Heart right ventricle (tissue), 16 donors: Measurements from ENCODE around the gene IGSF21. TPM values are rescaled to one million over a fixed set of nuclear protein-coding genes. Genes with fewer than 3 reads are reported as not detected.

Source experiments
- ATAC-seq, 8 donors: fragments of 200-7000 bp; cut with Tn5 transposase; one replicate each; pipeline ENCODE4 v1.9.1; 2020; ENCODE audit warnings: mild to moderate bottlenecking in 8 of 8, moderate library complexity in 8 of 8, moderate number of reproducible peaks in 1 of 8
- DNase-seq, 2 donors: peaks; one replicate each; pipeline ENCODE4 v3.0.0-alpha.2; 2020
- H3K27ac ChIP-seq, 10 donors: fragments of 200-600 bp; sonication (generic) in 2 of 10; one replicate each; pipeline versions ENCODE4 v1.5.0 to v1.8.0; 2020 to 2022; ENCODE audit warnings: mild to moderate bottlenecking in 3 of 10
- H3K27me3 ChIP-seq, 7 donors: fragments of 200-600 bp; one replicate each; pipeline ENCODE4 v1.8.0; 2021 to 2022; ENCODE audit warnings: mild to moderate bottlenecking in 2 of 7
- H3K36me3 ChIP-seq, 9 donors: fragments of 200-600 bp; sonication (generic) in 1 of 9; one replicate each; pipeline versions ENCODE4 v1.5.0 to v1.8.0; 2020 to 2022; ENCODE audit warnings: mild to moderate bottlenecking in 2 of 9
- H3K4me1 ChIP-seq, 9 donors: fragments of 200-600 bp; sonication (generic) in 1 of 9; one replicate each; pipeline versions ENCODE4 v1.5.0 to v1.8.0; 2020 to 2022; ENCODE audit warnings: mild to moderate bottlenecking in 4 of 9
- H3K4me3 ChIP-seq, 10 donors: fragments of 200-600 bp; sonication (generic) in 2 of 10; one replicate each; pipeline versions ENCODE4 v1.5.0 to v1.8.0; 2020 to 2022; ENCODE audit warnings: mild to moderate bottlenecking in 7 of 10, moderate library complexity in 2 of 10
- H3K9me3 ChIP-seq, 11 donors: fragments of 200-600 bp in 10 of 11; sonication (generic) in 2 of 11; one replicate each; pipeline versions ENCODE4 v1.5.0 to v1.8.0; 2013 to 2022; ENCODE audit warnings: mild to moderate bottlenecking in 2 of 11, control low read depth in 1 of 11, moderate library complexity in 1 of 11
- CTCF ChIP-seq, 9 donors: fragments of 200-600 bp; sonication (generic) in 2 of 9; IDR thresholded peaks; one replicate each; pipeline versions ENCODE4 v1.5.0 to v1.8.0; 2021 to 2022; ENCODE audit warnings: antibody characterized with exemption in 9 of 9, mild to moderate bottlenecking in 5 of 9, moderate library complexity in 1 of 9
- WGBS, 2 donors: extraction: QIAGEN DNeasy Blood & Tissue Kit; methylation state at CpG; one replicate each; pipeline ENCODE4 v1.1.7; 2013; ENCODE audit warnings: inconsistent platforms in 1 of 2; 5-methylcytosine and 5-hydroxymethylcytosine counted together
- intact Hi-C, 10 donors: fragments of 100-400 bp; cut with DNase I; formaldehyde crosslinking; loops; one replicate each; pipeline versions ENCODE4 v1.11.1 to v1.14.2; 2022
- polyA plus RNA-seq, 2 donors: library from polyadenylated mRNA; stranded (reverse); fragments of 200-250 nt; gene quantifications; one replicate each; pipeline ENCODE4 v1.2.3, GENCODE V29; 2013
- total RNA-seq, 10 donors: library from RNA; stranded (reverse); fragmentation: NEBNext Ultra II Directional in 3 of 10; extraction: Animal tissue kit (Norgen Biotek cat#: 25700) in 3 of 10; gene quantifications; one replicate each; pipeline versions ENCODE4 v1.2.1 to v1.2.4, GENCODE V29; 2021 to 2023
- donor health status: Arrhythmogenic right ventricular cardiomyopathy.
- donor health status: ischemic (EF 13 %, LVEDD 7.1; RV severe dilation, severe dysfunction).
- donor health status: healthy with polysubstance abuse.
- donor health status: DM: no; HTN: yes; CAD: no.
- donor health status: DM: no; HTN: no; CAD: no.
- donor health status: ischemic (EF 25% LVEDD 6.9; RV normal size, moderate dysfunction).
- donor health status: ischemic (EF 25% LVEDD 5.7; RV mildly dilated, moderate dysfunction).
- donor health status: healthy.
- donor health status: DM: yes; HTN: yes; CAD: no.
- donor health status: Ischemic cardiomyopathy.
- donor health status: ischemic (EF 35%, LVEDD 5.7; RV mildly dilated, moderate dysfunction).
- donor health status: nonischemic (EF 11% LVEDD 7.7; RV severe dilation, severe dysfunction).
- donor health status: DM: yes; HTN: yes; CAD: no.
- donor health status: PGD.
- donor health status: ischemic (EF 29% LVEDD 5.4; RV normal size, mild dysfunction).
- donor health status: nonischemic (EF 23%, LVEDD 6.1; RV moderate dilation, normal function).

IGSF21 gene
- total and polyA plus RNA-seq, 12 donors = 0.13 to 1.6 (median 0.51) TPM; not detected in 1

- TF ChIP-seq CTCF (IDR thresholded peaks at IDR 0.05) = no peak
- no peak overlapping the region for H3K27ac ChIP-seq
- H3K27me3 ChIP-seq = peaks cover 0 to 74% (median 26%) of the 10 kb centered on the region in 7 donors
- intact Hi-C loops = no loop called here
- no peak overlapping the region for H3K4me3 ChIP-seq
- no peaks in the 10 kb centered on the region for H3K36me3 ChIP-seq
- DNase-seq = no peak
- H3K9me3 ChIP-seq = no peaks in the 10 kb centered on the region
- H3K4me1 ChIP-seq = no peaks in the 10 kb centered on the region
- 83 to 89% methylated on average over 6 of the region's 6 CpGs for WGBS, 2 donors
- no peak for ATAC-seq
Observed at GRCh38 chr1:18141661-18142060, 34.1 kb downstream of the IGSF21 start.

- Histone ChIP-seq H3K27me3 (peaks cover 0 to 74% (median 19%) of the 10 kb centered on the region in 7 donors), H3K4me3 (no peak overlapping the region), H3K4me1 (no peaks in the 10 kb centered on the region), H3K27ac (no peak overlapping the region), H3K36me3 (no peaks in the 10 kb centered on the region), H3K9me3 (no peaks in the 10 kb centered on the region)
- DNase-seq (no peak), ATAC-seq (no peak)
- no peak for TF ChIP-seq CTCF (IDR thresholded peaks at IDR 0.05)
- intact Hi-C loops = no loop called here
- WGBS, 2 donors = 55 to 64% methylated on average over 6 of the region's 6 CpGs
Observed at GRCh38 chr1:18142471-18142870, 34.9 kb downstream of the IGSF21 start.

DNA sequence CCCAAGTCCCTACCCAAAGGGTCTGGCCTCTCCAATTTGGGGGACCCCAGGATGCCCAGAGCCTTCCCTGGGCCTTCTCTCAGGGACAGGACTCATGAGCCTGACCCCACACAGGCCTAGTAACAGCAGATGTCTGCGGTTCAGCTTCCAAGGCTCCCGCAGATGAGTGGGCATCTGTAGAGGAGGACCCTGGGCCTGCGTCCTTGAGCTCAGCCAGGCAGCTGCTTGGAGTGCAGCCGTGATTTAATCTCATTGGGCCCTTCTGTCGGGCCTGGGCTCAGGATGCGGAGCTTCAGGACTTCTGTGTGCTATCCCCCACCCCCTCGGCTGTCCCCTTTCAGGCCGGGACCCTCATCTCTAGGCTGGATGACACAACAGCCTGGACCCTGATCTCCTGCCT, 35.4 kb downstream of the IGSF21 start:
- intact Hi-C loops = no loop called here
- H3K27me3 ChIP-seq = peaks cover 0 to 71% (median 16%) of the 10 kb centered on the region in 7 donors

GRCh38 chr1:18144062-18144461, 36.5 kb downstream of the IGSF21 start:
- no peaks in the 10 kb centered on the region for H3K36me3 ChIP-seq
- peaks cover 0 to 61% (median 11%) of the 10 kb centered on the region in 7 donors for H3K27me3 ChIP-seq
- ATAC-seq (no peak), DNase-seq (no peak)
- intact Hi-C loops = no loop called here
- 56 to 62% methylated on average over 6 of the region's 6 CpGs for WGBS, 2 donors
- no peaks in the 10 kb centered on the region for H3K9me3 ChIP-seq
- H3K27ac ChIP-seq = no peak overlapping the region
- no peak overlapping the region for H3K4me3 ChIP-seq
- no peak for TF ChIP-seq CTCF (IDR thresholded peaks at IDR 0.05)
- H3K4me1 ChIP-seq = no peaks in the 10 kb centered on the region

More for the DNA sequence above, 35.4 kb downstream of the IGSF21 start:
- ATAC-seq (no peak), DNase-seq (no peak)
- TF ChIP-seq CTCF (IDR thresholded peaks at IDR 0.05) = no peak
- 80 to 85% methylated on average over 8 of the region's 8 CpGs for WGBS, 2 donors
- Histone ChIP-seq H3K36me3 (no peaks in the 10 kb centered on the region), H3K4me3 (no peak overlapping the region), H3K9me3 (no peaks in the 10 kb centered on the region), H3K27ac (no peak overlapping the region), H3K4me1 (no peaks in the 10 kb centered on the region)
